DND-41 (cell line): ENCODE data around the gene IBA57.

Source experiments
- ATAC-seq: fragments of 200-7000 bp; cut with Tn5 transposase; 3 replicates; pipeline ENCODE4 v1.9.1; 2021; ENCODE audit warnings: low read depth; ENCODE audit not compliant: insufficient read depth
- DNase-seq: peaks from one replicate; pipeline ENCODE4 v3.0.0-alpha.2; 2020
- H2AFZ ChIP-seq: 2 replicates; pipeline ENCODE4 v1.6.0; 2012; ENCODE audit warnings: low read depth, low read length
- H3K27ac ChIP-seq: 2 replicates; pipeline ENCODE4 v1.5.1; 2012; ENCODE audit warnings: low read length, inconsistent platforms
- H3K27me3 ChIP-seq: fragments of 200-600 bp; sonication (generic); 2 replicates; pipeline ENCODE4 v1.6.0; 2012; ENCODE audit warnings: low read length, mild to moderate bottlenecking, inconsistent platforms; ENCODE audit not compliant: insufficient read depth, poor library complexity
- H3K36me3 ChIP-seq: 2 replicates; pipeline ENCODE4 v1.5.1; 2012; ENCODE audit warnings: low read length, inconsistent platforms; ENCODE audit not compliant: insufficient read depth
- H3K4me1 ChIP-seq: 2 replicates; pipeline ENCODE4 v1.5.1; 2012; ENCODE audit warnings: mild to moderate bottlenecking, low read length; ENCODE audit not compliant: insufficient read depth
- H3K4me2 ChIP-seq: 2 replicates; pipeline ENCODE4 v1.6.0; 2012; ENCODE audit warnings: mild to moderate bottlenecking, moderate library complexity, low read length, inconsistent platforms; ENCODE audit not compliant: insufficient read depth
- H3K4me3 ChIP-seq, 2 experiments: fragments of 200-600 bp in 1 of 2; shearing (Covaris generic) in 1 of 2; 2 replicates each; pipeline ENCODE4 v1.5.1; 2012 to 2016; ENCODE audit warnings: inconsistent platforms in 2 of 2, low read length in 2 of 2, mild to moderate bottlenecking in 2 of 2, low read depth in 1 of 2, moderate library complexity in 1 of 2
- H3K79me2 ChIP-seq: 2 replicates; pipeline ENCODE4 v1.6.0; 2012; ENCODE audit warnings: low read length, inconsistent platforms; ENCODE audit not compliant: insufficient read depth
- H3K9ac ChIP-seq: 2 replicates; pipeline ENCODE4 v1.6.0; 2012; ENCODE audit warnings: low read depth, mild to moderate bottlenecking, inconsistent platforms, low read length, moderate library complexity
- H3K9me3 ChIP-seq: 2 replicates; pipeline ENCODE4 v1.5.1; 2012; ENCODE audit warnings: low read length, moderate library complexity, mild to moderate bottlenecking, inconsistent platforms; ENCODE audit not compliant: insufficient read depth, severe bottlenecking
- H4K20me1 ChIP-seq: 2 replicates; pipeline ENCODE4 v1.6.0; 2012; ENCODE audit warnings: low read length; ENCODE audit not compliant: insufficient read depth
- CTCF ChIP-seq: IDR thresholded peaks from 2 replicates; pipeline ENCODE4 v1.5.1; 2012; ENCODE audit warnings: borderline replicate concordance, low read length, moderate library complexity, mild to moderate bottlenecking; ENCODE audit not compliant: poor library complexity, severe bottlenecking; ENCODE audit errors: extremely low read depth
- EZH2 ChIP-seq: IDR thresholded peaks from 3 replicates; pipeline ENCODE4 v1.6.1; 2012; ENCODE audit warnings: borderline replicate concordance, low read depth, mild to moderate bottlenecking, moderate library complexity, low read length, inconsistent platforms; ENCODE audit not compliant: severe bottlenecking

The IBA57 gene

GRCh38 chr1:228165372-228166169 is at the start of gene IBA57:
Gene IBA57 (plus strand): TSS chr1:228165804. CDS start chr1:228165817, 13 bp downstream.
- Histone ChIP-seq H3K4me1 (peaks cover 24% of the 10 kb centered on the region), H2AFZ (peak within 1 kb of the TSS; percentile 93), H3K4me2 (peak within 1 kb of the TSS; percentile 94), H3K9ac (peak within 1 kb of the TSS; percentile 94), H3K36me3 (0 out of 2 replicates have a peak, but pooled peaks cover 2% of the 10 kb centered on the region), H3K4me3 (peak within 1 kb of the TSS; percentile 45 to 92; a peak in 3 of 4 replicates), H3K79me2 (peaks cover 26% of the 10 kb centered on the region), H4K20me1 (peaks cover 19% of the 10 kb centered on the region; the same call in 1 of the 2 replicates), H3K27ac (peak within 1 kb of the TSS; percentile 100), H3K27me3 (no peaks in the 10 kb centered on the region), H3K9me3 (no peaks in the 10 kb centered on the region)
- ATAC-seq (peak; percentile 85), DNase-seq (peak; percentile 99)
- no peak for TF ChIP-seq EZH2
- peak; percentile 93 for TF ChIP-seq CTCF

GRCh38 chr1:228117335-228117734 is 48.3 kb upstream of the IBA57 start:
- TF ChIP-seq CTCF, result no peak
- no peak for TF ChIP-seq EZH2
- DNase-seq (no peak), ATAC-seq (no peak)
- Histone ChIP-seq H4K20me1 (no peaks in the 10 kb centered on the region), H3K4me1 (no peaks in the 10 kb centered on the region), H3K36me3 (no peaks in the 10 kb centered on the region), H3K27me3 (no peaks in the 10 kb centered on the region), H3K9me3 (peaks cover 16% of the 10 kb centered on the region), H3K79me2 (no peaks in the 10 kb centered on the region), H3K9ac (no peak overlapping the region), H2AFZ (no peak overlapping the region), H3K4me3 (no peak overlapping the region), H3K4me2 (no peak overlapping the region), H3K27ac (no peak overlapping the region)

GRCh38 chr1:228118040-228118439 is 47.6 kb upstream of the IBA57 start:
- DNase-seq (no peak), ATAC-seq (no peak)
- Histone ChIP-seq H3K27ac (no peak overlapping the region), H3K79me2 (no peaks in the 10 kb centered on the region), H3K4me1 (no peaks in the 10 kb centered on the region), H3K4me3 (no peak overlapping the region), H2AFZ (no peak overlapping the region), H3K9me3 (peaks cover 16% of the 10 kb centered on the region), H3K9ac (no peak overlapping the region), H4K20me1 (no peaks in the 10 kb centered on the region), H3K4me2 (no peak overlapping the region), H3K27me3 (peaks cover 6% of the 10 kb centered on the region), H3K36me3 (no peaks in the 10 kb centered on the region)
- no peak for TF ChIP-seq EZH2
- no peak for TF ChIP-seq CTCF
